Mucosa of descending colon (tissue), 3 donors: ENCODE results near the gene KDM6A. TPM values are rescaled to one million over a fixed set of nuclear protein-coding genes. Genes with fewer than 3 reads are reported as not detected.

ENCODE experiments used
- ATAC-seq: fragments of 200-7000 bp; cut with Tn5 transposase; one replicate; pipeline ENCODE4 v1.9.1; 2020; ENCODE audit warnings: mild to moderate bottlenecking, moderate library complexity
- DNase-seq, 3 donors: peaks; one replicate each; pipeline ENCODE4 v3.0.0-alpha.2; 2020
- H3K36me3 ChIP-seq: fragments of 200-600 bp; one replicate; pipeline ENCODE4 v1.8.0; 2021; ENCODE audit warnings: low read depth, mild to moderate bottlenecking
- H3K4me1 ChIP-seq: fragments of 200-600 bp; one replicate; pipeline ENCODE4 v1.8.0; 2021; ENCODE audit warnings: low read depth, mild to moderate bottlenecking
- H3K4me3 ChIP-seq: fragments of 200-600 bp; one replicate; pipeline ENCODE4 v1.8.0; 2021; ENCODE audit warnings: mild to moderate bottlenecking
- H3K9me3 ChIP-seq: fragments of 200-600 bp; one replicate; pipeline ENCODE4 v1.8.0; 2021; ENCODE audit warnings: mild to moderate bottlenecking
- intact Hi-C, 2 donors: fragments of 100-400 bp; cut with DNase I in 1 of 2; cut with micrococcal nuclease in 1 of 2; formaldehyde crosslinking; loops; one replicate each; pipeline versions ENCODE4 v1.11.0 to v1.11.1; 2022; cut with DNase I, micrococcal nuclease
- total RNA-seq, 3 donors: library from RNA; stranded (reverse); fragmentation: NEBNext Ultra II Directional in 2 of 3; extraction: Animal tissue kit (Norgen Biotek cat#: 25700) in 2 of 3; gene quantifications; one replicate each; pipeline versions ENCODE4 v1.2.1 to v1.2.4, GENCODE V29; 2021 to 2023
- TF ChIP-seq, protein P1 (sequence below): fragments of 200-600 bp; IDR thresholded peaks from one replicate; pipeline ENCODE4 v1.8.0; 2022; ENCODE audit warnings: antibody characterized with exemption, mild to moderate bottlenecking
- donor health status: DM: no; HTN: no; CAD: no; lungs with moderate emphysema.
- donor health status: DM: no; HTN: no; CAD: no.
- donor health status: DM: no; HTN: yes; CAD: no.

KDM6A gene
- total RNA-seq, 3 donors from 2014 or later, result 24.0 to 41.5 (median 36.5) TPM

DNA sequence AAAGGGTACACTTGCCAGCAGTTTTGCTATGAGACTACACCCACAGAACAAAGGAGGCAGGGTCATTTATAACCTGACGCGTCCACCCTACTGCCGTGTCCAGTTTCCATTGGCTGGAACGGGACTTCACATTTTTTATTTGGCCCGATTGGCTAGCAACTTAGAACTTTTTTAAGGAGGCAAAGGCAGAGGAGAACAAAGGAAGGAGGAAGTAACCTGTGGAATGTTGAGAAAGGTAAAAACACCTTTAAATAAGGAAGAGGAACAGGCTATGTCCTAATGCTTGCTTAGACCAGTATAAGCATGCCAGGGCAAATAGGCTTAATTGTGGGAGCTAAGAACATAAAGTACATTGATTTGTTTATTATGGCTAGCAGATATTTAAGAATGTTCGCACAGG is 18.7 kb downstream of the KDM6A start:
- H3K4me1 ChIP-seq, result no peaks in the 10 kb centered on the region
- no peak for ATAC-seq

DNA sequence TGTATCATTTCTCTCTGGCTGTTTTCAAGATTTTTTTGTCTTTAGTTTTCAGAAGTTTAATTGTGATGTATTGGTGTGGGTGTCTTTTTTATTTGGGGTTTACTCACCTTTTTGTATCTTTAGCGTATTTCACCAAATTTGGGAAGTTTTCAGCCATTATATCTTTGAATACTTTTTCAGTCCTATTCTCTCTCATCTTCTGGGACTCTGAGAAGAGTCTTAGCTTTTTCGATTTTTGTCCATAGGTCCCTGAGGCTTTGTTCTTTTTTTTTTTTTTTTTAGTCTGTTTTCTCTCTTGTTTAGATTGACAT is 23.8 kb downstream of the KDM6A start:
- TF ChIP-seq, protein P1, sequence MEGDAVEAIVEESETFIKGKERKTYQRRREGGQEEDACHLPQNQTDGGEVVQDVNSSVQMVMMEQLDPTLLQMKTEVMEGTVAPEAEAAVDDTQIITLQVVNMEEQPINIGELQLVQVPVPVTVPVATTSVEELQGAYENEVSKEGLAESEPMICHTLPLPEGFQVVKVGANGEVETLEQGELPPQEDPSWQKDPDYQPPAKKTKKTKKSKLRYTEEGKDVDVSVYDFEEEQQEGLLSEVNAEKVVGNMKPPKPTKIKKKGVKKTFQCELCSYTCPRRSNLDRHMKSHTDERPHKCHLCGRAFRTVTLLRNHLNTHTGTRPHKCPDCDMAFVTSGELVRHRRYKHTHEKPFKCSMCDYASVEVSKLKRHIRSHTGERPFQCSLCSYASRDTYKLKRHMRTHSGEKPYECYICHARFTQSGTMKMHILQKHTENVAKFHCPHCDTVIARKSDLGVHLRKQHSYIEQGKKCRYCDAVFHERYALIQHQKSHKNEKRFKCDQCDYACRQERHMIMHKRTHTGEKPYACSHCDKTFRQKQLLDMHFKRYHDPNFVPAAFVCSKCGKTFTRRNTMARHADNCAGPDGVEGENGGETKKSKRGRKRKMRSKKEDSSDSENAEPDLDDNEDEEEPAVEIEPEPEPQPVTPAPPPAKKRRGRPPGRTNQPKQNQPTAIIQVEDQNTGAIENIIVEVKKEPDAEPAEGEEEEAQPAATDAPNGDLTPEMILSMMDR, result no peak
- H3K9me3 ChIP-seq, result no peaks in the 10 kb centered on the region
- H3K4me3 ChIP-seq, result no peak overlapping the region
- ATAC-seq, result no peak
- intact Hi-C loops, result no loop called here
- no peaks in the 10 kb centered on the region for H3K36me3 ChIP-seq
- no peak for DNase-seq
- H3K4me1 ChIP-seq, result no peaks in the 10 kb centered on the region

More for the DNA sequence above, 18.7 kb downstream of the KDM6A start:
- no peak overlapping the region for H3K4me3 ChIP-seq
- no peaks in the 10 kb centered on the region for H3K36me3 ChIP-seq
- TF ChIP-seq, protein P1, result no peak
- intact Hi-C loops, result no loop called here
- H3K9me3 ChIP-seq, result no peaks in the 10 kb centered on the region
- DNase-seq, result no peak

DNA sequence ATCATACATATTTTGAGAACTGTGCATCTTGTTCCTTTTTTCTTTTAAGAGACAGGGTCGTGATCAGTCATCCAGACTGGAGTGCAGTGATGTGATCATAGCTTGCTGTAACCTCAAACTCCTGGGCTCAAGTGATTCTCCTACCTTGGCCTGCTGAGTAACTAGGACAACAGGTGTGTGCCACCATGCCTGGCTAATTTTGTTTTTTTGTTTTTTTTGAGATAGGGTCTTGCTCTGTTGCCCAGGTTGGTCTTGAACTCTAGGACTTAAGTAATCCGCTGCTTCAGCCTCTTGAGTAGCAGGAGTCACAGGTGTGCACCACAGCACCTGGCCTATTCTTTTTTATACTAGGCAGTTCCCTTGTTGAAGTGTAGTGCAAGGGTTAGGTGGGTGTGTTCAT is 24.6 kb downstream of the KDM6A start:
- intact Hi-C loops, result no loop called here

DNA sequence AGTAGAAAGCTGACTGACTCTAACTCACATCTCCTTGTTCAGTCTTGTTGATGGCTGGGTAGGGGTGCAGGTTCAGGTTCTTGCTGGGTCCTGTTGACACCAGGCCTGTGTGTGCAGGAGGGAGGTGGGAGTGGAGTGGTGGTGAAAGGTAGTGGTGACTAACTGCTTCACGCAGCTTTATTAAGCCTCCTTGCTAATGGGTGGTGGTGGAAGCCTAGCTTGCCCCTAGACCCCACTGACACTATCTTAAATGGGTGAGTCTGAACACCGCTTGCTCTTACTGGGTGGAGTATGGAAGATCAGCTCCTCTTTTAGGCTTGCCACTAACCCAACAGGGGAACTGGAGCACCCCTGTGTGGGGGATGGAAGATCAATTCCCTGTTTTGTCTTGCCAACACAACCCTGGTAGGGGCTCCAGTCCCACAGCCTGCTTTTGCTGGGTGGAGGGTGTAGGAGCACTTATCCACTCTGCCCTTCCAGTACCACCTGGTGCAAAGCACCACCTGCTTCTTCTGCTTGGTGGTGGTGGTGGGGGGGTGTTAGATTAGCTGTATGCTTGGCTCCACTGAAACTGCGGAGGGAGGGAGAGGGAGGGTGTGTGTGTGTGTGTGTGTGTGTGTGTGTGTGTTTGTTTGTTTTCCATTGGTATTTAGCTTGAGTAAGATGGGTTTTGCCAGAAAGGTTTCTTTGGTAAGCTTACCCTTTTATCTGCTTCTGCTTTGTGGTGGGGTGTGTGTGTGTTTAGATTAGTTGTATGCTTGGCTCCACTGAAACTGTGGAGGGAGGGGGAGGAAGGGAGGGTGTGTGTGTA is 25.6 kb downstream of the KDM6A start:
- Histone ChIP-seq H3K4me1 (no peaks in the 10 kb centered on the region), H3K36me3 (no peaks in the 10 kb centered on the region), H3K4me3 (no peak overlapping the region), H3K9me3 (no peaks in the 10 kb centered on the region)
- TF ChIP-seq, protein P1, result no peak
- ATAC-seq (peak; percentile 63), DNase-seq (no peak)
- intact Hi-C loops, result no loop called here

More for the DNA sequence above, 24.6 kb downstream of the KDM6A start:
- Histone ChIP-seq H3K4me1 (no peaks in the 10 kb centered on the region), H3K9me3 (no peaks in the 10 kb centered on the region), H3K36me3 (no peaks in the 10 kb centered on the region), H3K4me3 (no peak overlapping the region)
- peak; percentile 43 for ATAC-seq
- no peak for DNase-seq
- TF ChIP-seq, protein P1, result no peak

DNA sequence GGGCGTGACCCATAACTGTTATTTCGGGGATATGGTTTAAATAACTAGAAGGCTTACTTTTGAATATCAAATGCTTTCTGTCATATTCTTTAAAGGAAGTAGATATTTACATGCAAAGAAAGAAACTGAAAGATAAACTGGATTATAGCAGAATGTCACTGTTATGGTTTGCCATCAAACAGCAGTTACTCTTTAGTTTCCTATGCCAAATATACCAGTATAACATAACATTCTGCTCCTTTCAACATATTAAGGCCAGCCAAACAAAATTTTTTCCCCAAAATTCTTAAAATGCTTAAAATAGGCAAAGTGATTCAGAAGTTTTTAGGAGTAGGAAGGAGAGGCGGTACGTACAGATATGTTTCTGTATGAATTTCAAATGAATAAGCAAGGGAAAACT is 27.0 kb downstream of the KDM6A start:
- ATAC-seq (no peak), DNase-seq (no peak)
- intact Hi-C loops, result no loop called here
- no peaks in the 10 kb centered on the region for H3K4me1 ChIP-seq
- no peaks in the 10 kb centered on the region for H3K36me3 ChIP-seq
- TF ChIP-seq, protein P1, result no peak
- H3K4me3 ChIP-seq, result no peak overlapping the region
- no peaks in the 10 kb centered on the region for H3K9me3 ChIP-seq

- ATAC-seq (no peak), DNase-seq (no peak)
- TF ChIP-seq, protein P1, result no peak
- H3K4me1 ChIP-seq, result peaks cover 2% of the 10 kb centered on the region
- H3K36me3 ChIP-seq, result no peaks in the 10 kb centered on the region
- no peaks in the 10 kb centered on the region for H3K9me3 ChIP-seq
- intact Hi-C loops, result no loop called here
- no peak overlapping the region for H3K4me3 ChIP-seq
These were observed 30.1 kb downstream of the KDM6A start for GRCh38 chrX:44903107-44903506.
